HG03432 (cell line): ENCODE measurements around the gene DYRK1A.

Source experiments
- ATAC-seq: cut with Tn5 transposase; IDR thresholded peaks from one replicate; pipeline ENCODE4 v1.9.1; 2021; ENCODE audit warnings: mild to moderate bottlenecking, moderate library complexity; ENCODE audit not compliant: unreplicated experiment

The DYRK1A gene

DNA sequence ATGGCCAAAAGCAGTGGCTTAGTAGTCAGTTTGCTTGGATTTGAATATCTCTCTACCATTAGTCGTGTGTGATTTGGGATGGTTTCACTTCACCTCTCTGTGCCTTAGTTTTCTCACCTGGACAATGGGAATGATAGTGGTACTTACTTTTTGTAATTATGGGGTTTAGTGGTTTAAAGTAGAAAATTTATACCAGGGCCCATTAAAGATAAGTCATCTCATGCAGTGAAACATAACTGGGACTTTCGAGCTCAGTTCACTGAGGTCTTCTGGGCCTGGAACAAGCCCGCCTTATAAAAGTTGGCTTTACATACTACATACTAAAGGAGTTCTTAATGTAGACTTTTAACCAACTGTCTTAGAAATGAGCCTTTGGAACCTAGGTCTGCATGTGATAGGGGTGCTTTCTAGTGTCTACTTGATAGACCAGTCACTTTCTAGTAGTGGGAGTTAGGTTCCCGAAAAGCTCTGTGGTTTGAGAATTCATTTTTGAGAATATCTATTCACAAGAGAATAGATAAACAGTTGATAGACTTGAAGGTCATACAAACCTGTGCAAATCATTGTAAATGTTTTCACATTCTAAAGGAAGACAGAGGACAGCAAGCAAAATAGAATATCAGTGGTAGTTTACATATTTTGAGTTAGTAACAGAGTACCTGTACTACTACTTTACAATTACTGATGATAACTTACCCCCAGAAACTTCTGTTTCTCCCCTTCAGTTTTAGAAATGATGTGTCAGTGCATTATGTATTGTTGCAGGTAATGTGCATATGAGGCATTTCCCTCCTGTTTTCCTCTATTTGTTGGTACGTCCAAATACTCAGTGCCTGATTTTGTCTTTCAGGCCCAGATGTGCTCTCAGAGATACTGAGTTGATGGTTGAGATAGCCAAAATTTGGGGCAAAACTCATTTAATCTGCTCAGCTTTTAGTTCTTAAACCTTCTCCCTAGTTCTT lies 48.0 kb downstream of the DYRK1A start:
- ATAC-seq: no peak

DNA sequence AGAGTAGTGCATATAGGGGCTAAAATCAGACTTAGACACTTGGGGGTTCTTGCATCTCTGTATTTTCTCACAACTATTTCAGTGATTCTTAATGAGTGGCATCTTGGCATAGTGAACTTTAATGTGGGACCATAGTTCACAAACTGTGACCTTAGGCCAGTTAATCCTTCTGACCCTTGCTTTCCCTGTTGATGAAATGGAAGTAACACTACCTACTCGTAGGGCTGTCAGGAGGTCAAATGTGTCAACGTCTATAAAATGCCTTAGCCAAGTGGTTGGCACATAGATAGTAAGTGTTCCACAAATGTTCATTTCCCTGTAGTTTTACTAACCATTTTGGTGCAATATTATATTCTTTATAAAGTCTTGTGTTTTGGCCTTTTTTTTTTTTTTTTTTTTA lies 49.4 kb downstream of the DYRK1A start:
- no peak for ATAC-seq

DNA sequence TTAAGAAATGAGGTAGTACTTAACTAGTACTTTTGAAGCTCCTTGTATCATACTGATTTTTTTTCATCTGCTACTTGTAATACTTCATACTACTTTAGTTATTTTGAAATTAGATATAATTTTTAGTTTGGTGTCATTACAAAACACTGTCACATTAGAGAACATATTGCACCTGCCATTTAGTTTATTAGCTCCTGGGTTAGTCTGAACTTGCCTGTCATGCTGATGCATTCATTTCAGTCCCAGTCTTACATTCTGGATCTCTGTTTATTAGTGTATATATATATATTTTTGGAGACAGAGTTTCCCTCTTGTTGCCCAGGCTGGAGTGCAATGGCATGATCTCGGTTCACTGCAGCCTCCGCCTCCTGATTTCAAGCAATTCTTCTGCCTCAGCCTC lies 50.3 kb downstream of the DYRK1A start:
- no peak for ATAC-seq

DNA sequence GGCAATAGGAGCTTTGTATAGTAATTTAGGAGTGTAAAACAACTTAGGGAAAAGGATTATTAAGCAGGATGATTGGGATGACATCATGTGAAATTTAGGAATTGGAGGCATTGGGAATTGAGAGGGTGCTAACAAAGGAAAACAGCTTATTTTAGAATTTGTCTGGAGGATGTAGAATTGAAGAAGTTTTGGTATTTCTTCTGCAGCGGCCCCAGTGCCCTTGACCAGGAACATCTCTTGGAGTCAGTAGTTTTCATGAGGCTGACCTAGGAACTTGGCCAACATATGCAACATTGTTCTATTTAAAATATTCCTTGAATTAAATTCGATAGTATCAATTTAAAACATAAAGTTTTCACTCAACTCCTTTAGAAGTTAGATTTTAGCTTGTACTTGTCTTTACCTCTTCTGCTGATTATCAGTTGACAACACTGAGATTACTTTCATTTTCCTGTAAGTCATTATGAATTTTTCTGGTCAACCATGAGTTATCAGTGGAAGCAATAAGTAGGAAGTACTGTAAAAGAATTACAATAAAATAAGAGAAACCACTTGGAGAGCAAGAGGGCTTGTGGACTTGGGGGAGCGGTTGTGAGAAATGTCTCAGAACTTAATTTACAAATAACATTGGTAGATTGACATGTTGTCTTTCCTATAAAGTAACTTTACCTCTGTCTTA lies 52.8 kb downstream of the DYRK1A start:
- ATAC-seq: no peak

DNA sequence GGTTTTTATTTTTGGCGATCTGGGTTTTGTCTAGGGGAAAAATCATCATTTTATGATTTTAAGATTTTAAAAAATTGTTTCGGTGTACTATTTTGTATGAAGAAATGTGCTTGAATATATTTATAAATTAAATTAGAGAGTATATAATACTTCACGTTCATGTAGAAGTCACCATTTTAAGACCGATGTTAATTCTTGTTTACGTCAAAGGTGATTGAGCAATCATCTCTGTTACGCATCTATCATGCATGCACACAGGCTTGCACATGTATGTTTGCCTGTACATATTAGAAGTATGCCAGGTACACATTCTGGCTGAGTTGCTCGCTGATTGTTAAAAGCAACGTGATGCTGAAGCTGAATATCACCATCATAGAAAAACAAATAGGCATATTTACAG lies 54.7 kb downstream of the DYRK1A start:
- no peak for ATAC-seq

DNA sequence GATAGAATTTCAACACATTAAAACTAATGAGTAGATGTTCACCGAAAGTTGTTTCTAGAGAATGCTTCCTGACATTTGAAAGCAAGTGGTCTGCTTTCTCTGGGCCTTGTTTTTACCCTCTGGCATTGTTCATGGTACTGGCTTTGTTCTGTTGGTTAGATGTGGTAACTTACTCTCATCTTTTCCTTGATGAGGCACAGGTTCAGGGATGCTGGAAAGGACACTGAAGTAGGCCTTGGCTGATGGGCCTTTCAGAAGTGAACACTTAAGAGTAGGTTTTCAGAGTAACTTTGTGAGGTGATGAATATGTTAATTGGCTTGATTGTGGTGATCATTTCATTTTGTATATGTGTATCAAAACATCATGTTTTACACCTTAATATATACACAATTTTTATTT lies 55.8 kb downstream of the DYRK1A start:
- ATAC-seq: no peak

DNA sequence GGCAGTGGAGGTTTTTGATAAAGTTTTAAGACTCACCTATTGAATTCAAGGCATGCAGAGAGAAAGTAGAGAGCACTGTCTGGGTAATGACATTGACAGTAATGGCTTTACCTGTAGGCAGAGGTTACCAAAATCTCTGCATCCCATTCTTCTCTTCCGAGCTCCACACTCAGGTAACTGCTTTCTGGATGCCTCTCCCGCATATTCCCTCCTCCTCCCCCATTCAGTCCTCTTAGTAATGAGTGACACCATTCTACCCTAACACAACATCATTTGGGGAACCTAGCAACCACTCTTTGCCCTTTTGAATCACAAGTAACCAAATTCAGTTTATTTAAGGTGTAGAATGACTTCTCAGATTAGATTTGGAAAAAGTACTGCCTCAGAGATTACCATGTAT lies 56.5 kb downstream of the DYRK1A start:
- no peak for ATAC-seq

DNA sequence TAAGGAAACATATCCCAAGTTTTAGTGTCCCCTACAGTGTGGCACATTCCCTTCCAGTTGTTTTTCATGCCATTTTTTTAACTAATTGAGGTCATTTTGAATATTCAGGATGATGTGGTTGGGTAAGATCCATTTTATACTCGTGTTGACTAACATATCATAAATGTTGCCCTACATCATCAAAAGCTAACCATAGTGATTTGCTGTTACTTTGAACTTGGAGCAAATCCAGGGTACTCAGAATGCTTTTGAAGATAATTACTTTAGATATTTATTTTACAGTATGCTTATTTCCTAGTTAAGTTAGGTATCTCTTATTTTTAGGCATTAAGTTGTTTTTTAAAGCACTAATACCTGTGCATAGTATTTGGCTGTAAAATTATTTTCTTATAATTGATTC lies 57.8 kb downstream of the DYRK1A start:
- no peak for ATAC-seq

DNA sequence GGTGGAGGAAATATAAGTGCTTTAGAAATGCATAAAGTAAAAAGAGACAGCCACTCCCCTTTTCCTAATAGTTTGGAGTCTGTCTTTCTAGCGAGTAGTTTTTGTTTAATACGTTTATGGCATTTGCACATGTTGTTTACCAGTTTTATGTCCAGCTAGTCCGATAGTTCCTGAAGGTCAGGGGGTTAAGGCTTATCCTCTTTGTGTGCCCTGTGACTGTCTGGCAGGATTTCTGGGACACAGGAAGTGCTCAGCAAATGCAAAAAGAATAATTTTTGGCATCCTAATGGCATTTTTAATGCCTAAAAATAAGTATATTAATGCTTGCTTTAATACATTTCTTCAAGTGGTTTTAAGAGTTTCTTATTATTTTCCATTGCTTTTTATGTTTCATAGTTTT lies 58.4 kb downstream of the DYRK1A start:
- ATAC-seq: no peak

DNA sequence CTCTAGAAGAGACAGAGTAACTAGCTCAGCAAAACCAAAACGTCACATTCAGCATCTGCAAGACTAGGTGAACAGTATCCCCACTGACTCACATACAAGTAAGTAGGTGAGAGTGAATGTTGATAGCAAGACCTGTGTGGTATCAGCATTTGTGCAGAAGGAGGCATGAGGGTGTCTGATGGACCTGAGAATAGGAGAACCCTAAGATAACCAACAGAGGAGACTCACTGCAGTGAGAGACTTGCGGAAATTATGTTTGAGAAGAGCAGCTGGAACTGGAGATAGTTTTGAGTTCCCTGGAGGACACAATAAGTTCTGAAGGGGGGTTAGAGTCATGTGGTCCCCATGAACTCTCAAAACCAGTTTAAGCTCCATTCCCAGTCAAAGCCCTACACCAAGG lies 59.1 kb downstream of the DYRK1A start:
- ATAC-seq: no peak

DNA sequence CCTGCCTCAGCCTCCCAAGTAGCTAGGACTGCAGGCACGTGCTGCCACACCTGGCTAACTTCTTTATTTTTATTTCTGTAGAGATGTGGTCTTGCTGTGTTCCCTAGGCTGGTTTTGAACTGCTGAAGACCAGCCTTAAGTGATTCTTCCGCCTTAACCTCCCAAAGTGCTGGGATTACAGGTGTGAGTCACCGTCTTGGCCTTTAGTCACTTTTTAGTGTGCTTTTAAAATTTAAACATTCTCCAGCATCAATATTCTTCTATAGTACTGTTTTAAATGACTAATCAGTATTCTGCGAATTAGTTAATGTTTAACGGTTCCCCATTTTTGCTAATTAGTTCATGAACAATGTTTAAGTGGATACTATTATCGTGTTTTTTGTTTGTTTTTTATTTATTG lies 60.6 kb downstream of the DYRK1A start:
- ATAC-seq: no peak

DNA sequence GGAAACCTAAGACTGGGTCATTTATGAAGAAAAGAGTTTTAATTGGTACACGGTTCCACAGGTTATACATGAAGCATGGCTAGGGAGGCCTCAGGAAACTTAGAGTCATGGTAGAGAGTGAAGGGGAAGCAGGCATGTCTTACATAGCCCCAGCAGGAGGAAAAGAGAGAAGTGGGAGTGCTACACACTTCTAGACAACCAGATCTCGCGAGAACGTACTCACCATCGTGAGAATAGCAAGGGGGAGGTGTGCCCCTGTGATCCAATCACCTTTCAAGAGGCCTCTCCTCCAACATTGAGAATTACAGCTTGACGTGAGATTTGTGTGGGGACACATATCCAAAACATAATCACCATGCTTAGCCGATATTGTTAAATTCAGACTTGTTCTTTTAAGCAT lies 62.8 kb downstream of the DYRK1A start:
- no peak for ATAC-seq

DNA sequence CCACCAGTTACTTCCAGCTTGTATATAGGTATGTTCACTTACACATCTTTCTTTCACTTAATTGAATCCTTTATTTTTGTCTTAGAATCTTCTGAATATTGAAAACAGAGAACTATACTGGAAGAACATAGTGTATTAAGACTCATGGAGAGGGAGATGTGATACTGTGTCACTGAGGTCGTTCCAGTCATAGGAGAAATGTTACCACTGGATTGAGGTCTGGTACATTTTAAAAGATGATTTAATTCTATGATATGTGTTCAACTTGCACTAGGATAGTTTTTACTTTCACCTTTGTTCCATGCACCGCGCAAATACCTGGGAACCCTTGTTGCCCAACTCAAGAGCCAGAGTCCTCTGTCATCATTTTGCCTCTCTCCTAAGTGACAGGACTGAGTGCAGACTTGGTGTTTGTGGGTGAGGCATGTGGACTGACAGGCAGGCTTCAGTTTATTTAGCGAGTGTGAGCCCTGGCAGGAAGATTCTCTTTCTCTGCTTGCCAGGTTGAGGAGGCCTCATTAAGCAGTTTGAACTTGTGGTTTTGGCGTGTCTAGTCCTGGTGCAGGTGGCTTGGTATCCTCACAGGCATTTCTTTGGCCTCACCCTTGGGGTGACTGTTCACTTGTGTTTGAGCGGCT lies 63.7 kb downstream of the DYRK1A start:
- no peak for ATAC-seq

DNA sequence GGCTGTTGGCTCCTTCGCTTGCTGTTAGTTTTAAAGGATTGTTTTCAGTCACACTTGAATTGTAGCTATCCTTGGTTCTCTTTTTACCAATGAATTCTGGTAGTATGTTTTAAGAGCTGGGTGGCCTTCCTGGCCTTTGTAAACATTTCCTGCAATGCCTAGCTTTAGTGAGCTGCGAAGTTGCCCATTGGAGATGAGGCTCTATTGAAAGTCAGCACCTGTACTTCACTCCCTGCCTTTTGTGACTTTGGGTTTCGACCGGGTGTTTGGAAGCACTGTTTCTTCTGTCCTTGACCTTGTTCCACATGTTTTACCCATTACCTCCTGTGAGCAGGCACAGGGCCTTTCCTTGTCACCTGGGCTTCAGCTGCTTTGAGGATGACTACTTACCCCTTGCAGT lies 64.7 kb downstream of the DYRK1A start:
- no peak for ATAC-seq

DNA sequence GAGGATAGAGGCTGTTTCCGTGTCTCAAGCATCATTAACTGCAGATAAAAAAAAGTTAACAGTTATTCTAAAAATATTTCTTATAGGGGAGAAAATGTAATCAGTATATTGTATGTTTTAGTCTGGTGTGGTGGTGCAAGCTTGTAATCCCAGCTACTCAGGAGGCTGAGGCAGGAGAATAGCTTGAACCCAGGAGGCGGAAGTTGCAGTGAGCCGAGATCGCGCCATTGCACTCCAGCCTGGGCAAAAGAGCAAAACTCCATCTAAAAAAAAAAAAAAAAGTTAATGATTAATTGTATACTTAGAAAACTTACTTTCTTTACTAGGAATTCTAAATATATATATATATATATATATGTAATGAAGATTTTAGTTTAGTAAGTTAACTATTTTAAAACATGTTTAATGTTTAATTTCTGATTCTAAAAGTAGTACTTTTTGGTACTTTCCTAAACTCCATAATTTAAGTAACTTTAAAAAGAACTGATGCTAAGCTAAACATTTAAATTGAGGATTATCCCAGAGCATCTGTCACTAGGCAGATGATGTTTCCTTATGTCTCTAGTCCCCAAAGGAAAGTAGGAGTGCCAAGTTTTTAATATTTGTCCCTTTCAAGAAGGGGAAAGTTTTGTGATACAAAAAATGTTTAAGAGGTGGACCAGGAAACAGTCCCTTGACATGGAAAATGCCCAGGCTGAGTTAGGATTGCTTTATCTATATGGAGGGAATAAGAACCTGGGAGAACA lies 66.3 kb downstream of the DYRK1A start:
- ATAC-seq: no peak

DNA sequence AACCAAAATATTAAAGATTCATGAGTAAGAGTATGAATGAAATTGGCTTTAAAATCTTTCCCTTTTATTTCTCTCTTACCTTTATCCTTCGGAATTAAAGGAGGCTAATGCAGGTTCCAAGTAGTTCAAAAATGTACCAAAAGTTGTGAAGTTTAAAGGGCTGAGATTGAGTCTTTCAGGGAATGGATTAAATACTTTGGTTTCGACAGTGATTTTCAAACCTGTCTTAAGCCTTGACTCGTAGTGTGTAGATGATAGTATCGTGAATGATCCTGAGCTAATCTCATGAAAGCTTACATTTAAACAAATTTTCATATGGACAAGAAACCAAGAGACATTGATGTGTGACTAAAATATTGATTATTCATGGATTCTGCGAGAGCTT lies 66.9 kb downstream of the DYRK1A start:
- ATAC-seq: no peak

DNA sequence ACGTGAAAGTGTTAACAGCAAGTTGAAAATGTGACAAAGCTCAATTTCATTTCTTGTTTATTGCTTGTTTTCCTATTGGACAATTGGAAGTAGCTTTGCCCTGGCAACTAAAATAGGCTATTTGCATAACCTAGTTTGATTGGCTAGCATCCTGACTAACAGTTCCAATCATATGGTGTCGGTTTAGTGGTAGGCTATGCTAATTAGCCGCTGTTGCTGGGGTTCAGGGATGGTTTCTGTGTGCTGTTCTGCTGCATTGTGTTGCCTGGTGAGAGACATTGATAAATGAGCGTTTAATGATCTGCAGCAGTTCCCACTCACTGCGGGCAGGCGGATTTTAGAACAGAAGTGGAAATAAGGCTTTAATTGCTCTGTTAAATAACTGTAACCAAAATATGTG lies 68.5 kb downstream of the DYRK1A start:
- peak; percentile 70 for ATAC-seq

DNA sequence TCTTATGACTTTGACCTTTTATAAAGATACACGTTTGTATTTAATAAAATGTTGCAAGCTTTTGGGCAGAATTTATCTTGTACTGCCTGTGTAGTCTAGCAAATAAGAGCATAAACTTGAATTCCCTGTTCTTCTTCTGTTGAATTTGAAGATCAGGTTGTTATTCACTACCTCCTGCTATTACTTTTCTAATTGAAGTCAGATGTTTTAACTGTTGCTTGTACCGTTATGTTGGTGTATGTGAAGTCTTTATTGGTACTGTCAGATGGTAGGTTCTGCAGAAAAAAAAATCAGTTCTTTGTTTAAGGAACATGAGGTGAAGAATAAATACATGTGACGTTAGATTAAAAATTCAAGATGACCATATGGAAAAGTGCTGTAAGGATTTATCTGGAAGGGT lies 69.1 kb downstream of the DYRK1A start:
- no peak for ATAC-seq

DNA sequence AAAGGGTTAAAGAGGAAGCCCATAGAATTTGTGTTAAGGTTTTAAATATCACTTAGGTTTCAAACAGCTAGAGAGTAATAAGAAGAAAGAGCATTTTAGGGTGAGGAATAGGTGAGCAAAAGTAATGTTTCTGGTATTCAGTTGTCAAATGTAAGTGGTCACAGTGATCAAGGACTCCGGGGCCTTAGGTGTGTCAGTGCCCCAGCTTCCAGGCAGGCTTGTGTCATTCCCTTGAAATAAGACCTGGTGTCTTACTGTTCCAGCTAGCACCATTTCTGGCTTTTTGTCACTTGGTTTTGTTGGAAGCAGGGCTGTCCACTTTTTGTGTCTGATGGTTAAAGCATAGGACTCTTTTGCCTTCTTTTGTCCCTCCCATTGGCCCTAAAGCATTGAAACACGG lies 69.6 kb downstream of the DYRK1A start:
- ATAC-seq: no peak

DNA sequence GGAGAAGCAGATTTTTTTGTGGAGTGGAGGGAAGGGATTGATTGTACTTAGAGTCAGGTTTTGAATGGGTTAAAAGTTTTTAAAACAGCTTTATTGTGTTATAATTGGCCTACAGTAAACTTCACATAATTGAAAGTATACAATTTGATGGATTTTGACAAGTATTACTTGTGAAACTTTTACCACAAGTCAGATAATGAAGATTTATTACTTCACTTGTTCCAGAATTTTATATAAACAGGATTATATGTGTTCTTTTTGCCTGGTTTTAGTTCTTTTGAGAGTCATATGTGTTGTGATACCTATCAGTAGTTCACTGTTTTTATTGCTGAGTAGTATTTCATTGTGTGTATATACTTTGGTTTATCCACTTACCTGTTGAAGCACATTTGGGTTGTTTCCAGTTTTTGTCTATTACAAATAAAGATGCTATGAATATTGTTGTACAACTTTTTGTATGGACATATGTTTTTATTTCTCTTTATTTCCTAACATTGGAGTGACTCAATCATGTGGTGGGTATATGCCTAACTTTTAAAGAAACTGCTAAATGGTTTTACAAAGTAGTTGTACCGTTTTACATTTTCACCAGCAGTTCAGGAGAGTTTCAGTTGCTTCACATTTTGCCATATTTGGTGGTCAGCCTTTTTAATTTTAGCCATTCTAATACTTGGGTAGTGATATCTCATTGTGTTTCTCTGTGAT lies 71.0 kb downstream of the DYRK1A start:
- ATAC-seq: no peak

DNA sequence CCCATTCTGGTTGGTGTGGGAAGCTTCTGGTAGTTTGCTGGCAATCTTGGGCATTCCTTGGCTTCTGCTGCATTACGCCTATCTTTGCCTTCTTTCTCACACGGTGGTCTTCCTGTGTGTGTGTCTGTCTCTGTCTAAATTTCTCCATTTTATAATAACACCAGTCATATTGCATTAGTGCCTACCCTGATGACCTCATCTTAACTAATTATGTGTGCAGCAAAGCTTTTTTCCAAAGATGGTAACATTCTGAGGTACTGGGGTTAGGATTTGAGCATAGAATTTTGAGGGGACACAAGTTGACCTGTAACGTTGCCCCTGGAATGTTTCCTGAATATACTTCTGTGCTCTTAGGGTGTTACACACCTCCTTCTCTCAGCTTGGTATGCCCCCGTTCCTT lies 77.1 kb downstream of the DYRK1A start:
- no peak for ATAC-seq
